Measurements from ENCODE around the gene ARHGEF35. TPM values are rescaled to one million over a fixed set of nuclear protein-coding genes. Genes with fewer than 3 reads are reported as not detected.
A peak's percentile ranks its signal among the peaks of the same experiment; 100 is the strongest.
"Not testable (repeated sequence)": the region's sequence is repeated elsewhere in the genome, so short reads cannot be mapped to it uniquely, and the experiment has no call there.

Gene ARHGEF35
- total RNA-seq = 1 to 10 TPM; 1.0 to 8.6 TPM
- polyA plus RNA-seq (ENCODE audit: insufficient read length in 6 of 6) = 10 to 100 TPM; 13.0 to 18.1 (median 15.2) TPM
- long read RNA-seq, donor 1, transcript ARHGEF35-201 (2 exons, 2,431 nt) = major isoform, 6 of 6 reads
- long read RNA-seq, donor 1, partial matches to known transcripts = 0 of 6 reads
- long read RNA-seq, donor 1, other reads (novel, unspliced or antisense) = 0 of 6 reads
- long read RNA-seq, donor 2, partial matches to known transcripts = 0 of 2 reads
- long read RNA-seq, donor 2, other reads (novel, unspliced or antisense) = 0 of 2 reads
- long read RNA-seq, donor 3, partial matches to known transcripts = 0 of 3 reads
- long read RNA-seq, donor 3, other reads (novel, unspliced or antisense) = 0 of 3 reads
- long read RNA-seq, donor 4, partial matches to known transcripts = 0 of 4 reads
- long read RNA-seq, donor 4, other reads (novel, unspliced or antisense) = 2 of 4 reads
- long read RNA-seq, donor 5, partial matches to known transcripts = 0 of 3 reads
- long read RNA-seq, donor 5, other reads (novel, unspliced or antisense) = 0 of 3 reads
- long read RNA-seq, donor 6, transcript ARHGEF35-201 (2 exons, 2,431 nt) = major isoform, 5 of 5 reads
- long read RNA-seq, donor 6, partial matches to known transcripts = 0 of 5 reads
- long read RNA-seq, donor 6, other reads (novel, unspliced or antisense) = 0 of 5 reads
- long read RNA-seq, donor 7, partial matches to known transcripts = 5 of 8 reads
- long read RNA-seq, donor 7, other reads (novel, unspliced or antisense) = 0 of 8 reads
- long read RNA-seq, donor 8, transcript ARHGEF35-201 (2 exons, 2,431 nt) = major isoform, 6 of 6 reads
- long read RNA-seq, donor 8, partial matches to known transcripts = 0 of 6 reads
- long read RNA-seq, donor 8, other reads (novel, unspliced or antisense) = 0 of 6 reads
- long read RNA-seq, donor 9 = 0 reads
- long read RNA-seq, donor 10 = 0 reads
- long read RNA-seq, donor 11 = 0 reads
- long read RNA-seq, donor 12, transcript ARHGEF35-201 (2 exons, 2,431 nt) = major isoform, 7 of 7 reads
- long read RNA-seq, donor 12, partial matches to known transcripts = 0 of 7 reads
- long read RNA-seq, donor 12, other reads (novel, unspliced or antisense) = 0 of 7 reads

DNA sequence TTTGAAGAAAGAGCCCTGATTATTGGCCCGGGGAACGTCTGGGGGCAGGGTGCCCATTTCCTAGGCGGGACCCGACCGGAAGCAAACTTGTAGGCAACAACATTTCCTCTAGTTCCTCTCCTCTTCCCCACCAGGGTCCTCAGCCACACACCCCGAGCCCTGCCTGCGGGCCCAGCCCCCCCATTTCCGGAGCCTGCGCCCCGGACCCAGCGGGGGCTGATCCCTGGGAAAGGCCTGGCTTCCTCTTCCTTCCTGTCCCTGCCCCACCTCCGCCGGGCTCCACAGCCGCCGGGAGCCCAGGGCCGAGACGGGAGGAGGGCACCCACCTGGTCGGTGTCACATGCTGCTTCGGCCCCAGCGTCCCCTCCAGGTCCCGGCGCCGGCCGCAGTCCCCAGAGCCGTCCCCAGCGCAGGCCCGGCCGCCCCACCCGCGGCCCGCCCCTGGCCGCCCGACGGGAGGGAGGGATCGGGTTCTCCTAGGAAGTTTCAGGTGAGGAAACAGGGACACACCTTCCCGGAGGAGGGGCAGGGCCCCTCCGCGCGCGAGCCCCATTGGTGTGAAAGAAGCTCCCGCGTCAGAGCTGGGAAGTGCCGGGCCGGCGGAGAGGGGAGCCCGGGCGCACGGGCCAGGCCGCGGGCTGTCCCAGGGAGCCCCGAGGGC is at the start of gene ARHGEF35:
Gene ARHGEF35, minus strand, starts transcription at position 622 of the 661 bp plus-strand sequence. CDS start 7,450 bp downstream, outside the sequence.
- DNase-seq; H3K27ac ChIP-seq; H3K27me3 ChIP-seq; H3K4me1 ChIP-seq; intact Hi-C loops (cut with DNase I); H3K36me3 ChIP-seq; H3K9me3 ChIP-seq; H3K4me3 ChIP-seq: not testable (repeated sequence)
- peak; percentile 97 for ATAC-seq

- H3K9me3 ChIP-seq; H3K27me3 ChIP-seq; H3K4me3 ChIP-seq; DNase-seq; H3K4me1 ChIP-seq; H3K36me3 ChIP-seq; H3K27ac ChIP-seq; intact Hi-C loops (cut with DNase I); ATAC-seq: not testable (repeated sequence)
Measured at GRCh38 chr7:144245372-144245771, 49.7 kb upstream of the ARHGEF35 start.

DNA sequence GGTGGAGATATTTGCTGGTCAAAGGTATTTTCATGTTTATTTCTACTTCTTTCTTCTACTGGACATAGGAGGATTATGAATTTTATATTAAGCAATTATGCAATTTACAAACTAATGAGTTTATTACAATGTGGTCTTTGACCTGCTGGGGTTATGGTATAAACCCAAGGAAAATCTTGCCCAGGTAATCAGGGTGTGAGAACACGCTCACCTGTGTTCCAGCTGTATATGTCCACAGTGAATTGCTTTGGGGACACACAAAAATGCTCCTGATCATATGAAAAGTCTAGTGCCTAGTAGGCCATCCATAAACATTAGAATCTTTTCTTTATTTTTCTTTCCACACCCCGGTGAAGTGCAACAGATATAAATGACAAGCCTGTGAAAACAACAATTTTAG is 43.7 kb upstream of the ARHGEF35 start, which contains the start of gene OR2A42:
Gene OR2A42, minus strand, starts transcription at position 241 of the 400 bp plus-strand sequence. CDS start 6,762 bp downstream, outside the sequence.
- H3K36me3 ChIP-seq; H3K4me1 ChIP-seq; H3K9me3 ChIP-seq; H3K27me3 ChIP-seq; ATAC-seq; H3K4me3 ChIP-seq; intact Hi-C loops (cut with DNase I); H3K27ac ChIP-seq; DNase-seq: not testable (repeated sequence)

DNA sequence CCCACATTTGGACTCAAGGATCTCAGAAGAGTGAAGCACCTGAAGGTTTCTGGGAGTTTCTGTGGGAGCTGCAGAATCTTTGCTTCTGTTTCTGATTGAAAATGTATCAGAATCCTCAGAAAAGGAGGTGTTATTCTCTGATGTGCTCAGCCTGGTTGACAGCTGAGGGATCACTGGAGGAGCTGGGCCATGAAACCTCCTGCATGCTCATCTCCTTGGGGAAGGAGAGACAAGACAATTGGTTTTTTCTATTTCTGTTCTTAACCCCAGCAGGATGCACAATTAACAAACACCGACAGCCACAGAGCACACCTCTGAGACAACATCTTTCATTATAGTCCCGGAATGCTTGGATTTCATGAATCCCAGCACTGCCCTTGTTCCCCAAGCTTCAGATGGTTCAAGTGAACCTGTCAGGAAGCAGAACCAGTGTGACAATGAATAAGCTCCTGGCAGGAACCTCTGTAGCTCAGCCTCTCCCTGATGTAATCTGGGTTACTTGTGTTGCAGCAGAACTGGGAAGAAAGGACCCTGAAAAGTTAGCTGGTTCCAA is 43.0 kb upstream of the ARHGEF35 start:
- H3K4me3 ChIP-seq; ATAC-seq; H3K27me3 ChIP-seq; DNase-seq; intact Hi-C loops (cut with DNase I); H3K4me1 ChIP-seq; H3K27ac ChIP-seq; H3K9me3 ChIP-seq; H3K36me3 ChIP-seq: not testable (repeated sequence)

- H3K4me1 ChIP-seq; H3K4me3 ChIP-seq; H3K27me3 ChIP-seq; intact Hi-C loops (cut with DNase I); H3K9me3 ChIP-seq; ATAC-seq; H3K27ac ChIP-seq; DNase-seq; H3K36me3 ChIP-seq: not testable (repeated sequence)
Measured at GRCh38 chr7:144233039-144233438, 37.4 kb upstream of the ARHGEF35 start.

- intact Hi-C loops (cut with DNase I) = not testable (repeated sequence)
Measured at GRCh38 chr7:144231027-144231426, 35.4 kb upstream of the ARHGEF35 start.

GRCh38 chr7:144228810-144229209 is 33.2 kb upstream of the ARHGEF35 start:
- ATAC-seq = peak; percentile 58
- H3K4me1 ChIP-seq; intact Hi-C loops (cut with DNase I); H3K9me3 ChIP-seq; H3K36me3 ChIP-seq; H3K27me3 ChIP-seq; H3K4me3 ChIP-seq; H3K27ac ChIP-seq: not testable (repeated sequence)
- peak in 1 of 4 donors; percentile 28 for DNase-seq

More at GRCh38 chr7:144231027-144231426, 35.4 kb upstream of the ARHGEF35 start:
- not testable (repeated sequence) for H3K27ac ChIP-seq, H3K36me3 ChIP-seq, ATAC-seq, H3K4me3 ChIP-seq, H3K4me1 ChIP-seq, H3K9me3 ChIP-seq, H3K27me3 ChIP-seq, DNase-seq

- intact Hi-C loops (cut with DNase I); H3K4me1 ChIP-seq; H3K27ac ChIP-seq; DNase-seq; ATAC-seq; H3K9me3 ChIP-seq; H3K4me3 ChIP-seq; H3K36me3 ChIP-seq; H3K27me3 ChIP-seq: not testable (repeated sequence)
Measured at GRCh38 chr7:144226866-144227265, 31.2 kb upstream of the ARHGEF35 start.

DNA sequence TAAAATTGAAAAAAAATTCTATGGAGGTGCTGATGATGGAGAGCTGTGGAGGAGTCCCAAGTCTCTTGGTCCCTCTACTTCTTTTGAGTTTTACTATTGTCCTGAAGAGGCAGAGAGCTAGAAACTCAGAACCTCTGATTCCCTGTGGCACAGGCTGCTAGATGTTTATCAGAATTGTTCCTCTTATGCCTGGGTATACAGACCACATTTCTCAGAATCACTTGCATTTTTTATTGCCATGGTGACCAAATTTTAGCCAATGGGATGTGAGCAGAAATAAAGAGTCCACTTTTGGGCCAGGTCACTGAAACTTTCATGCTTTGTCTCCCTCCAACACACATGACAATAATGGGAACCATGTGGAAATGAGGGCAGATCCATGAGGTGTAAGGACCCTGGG is 28.0 kb upstream of the ARHGEF35 start:
- ATAC-seq; intact Hi-C loops (cut with DNase I); H3K27ac ChIP-seq; H3K27me3 ChIP-seq; DNase-seq; H3K9me3 ChIP-seq; H3K4me1 ChIP-seq; H3K4me3 ChIP-seq; H3K36me3 ChIP-seq: not testable (repeated sequence)

GRCh38 chr7:144220531-144220930 is 24.9 kb upstream of the ARHGEF35 start:
- H3K27me3 ChIP-seq; H3K4me3 ChIP-seq; H3K36me3 ChIP-seq; DNase-seq; H3K27ac ChIP-seq; ATAC-seq; intact Hi-C loops (cut with DNase I); H3K9me3 ChIP-seq; H3K4me1 ChIP-seq: not testable (repeated sequence)

DNA sequence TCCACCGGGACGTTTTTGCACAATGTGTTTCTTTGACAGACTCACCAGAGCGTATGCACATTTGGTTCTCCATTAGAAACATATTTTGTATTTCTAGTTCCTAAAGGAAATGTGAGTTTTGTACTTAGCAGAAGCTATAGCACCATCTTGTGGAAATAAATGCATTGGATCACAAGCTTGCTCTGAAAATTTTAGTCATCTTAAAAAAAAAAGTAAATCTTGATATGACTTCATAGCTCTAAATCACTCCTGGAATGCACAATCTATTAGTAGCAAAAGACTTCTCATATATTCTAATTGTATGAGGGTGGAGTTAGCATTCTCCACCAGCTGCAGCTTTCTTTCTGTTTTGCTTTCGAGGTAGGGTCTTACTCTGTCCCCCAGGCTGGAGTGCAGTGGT is 23.5 kb upstream of the ARHGEF35 start:
- H3K4me1 ChIP-seq; intact Hi-C loops (cut with DNase I); H3K27ac ChIP-seq; H3K27me3 ChIP-seq; H3K9me3 ChIP-seq; H3K4me3 ChIP-seq; H3K36me3 ChIP-seq; DNase-seq: not testable (repeated sequence)
- ATAC-seq = peak; percentile 75

GRCh38 chr7:144218581-144218980 is 22.9 kb upstream of the ARHGEF35 start:
- H3K27ac ChIP-seq; H3K27me3 ChIP-seq; intact Hi-C loops (cut with DNase I); H3K9me3 ChIP-seq; H3K36me3 ChIP-seq; H3K4me3 ChIP-seq; ATAC-seq; H3K4me1 ChIP-seq: not testable (repeated sequence)
- DNase-seq = peak in 1 of 4 donors; percentile 9

Data from left lung (tissue), 14 donors.